ENCODE results near the gene NRIP3. TPM values are rescaled to one million over a fixed set of nuclear protein-coding genes. Genes with fewer than 3 reads are reported as not detected.
"Not testable (repeated sequence)": the region's sequence is repeated elsewhere in the genome, so short reads cannot be mapped to it uniquely, and the experiment has no call there.

The NRIP3 gene
- total RNA-seq, 1 donor from 2014 or later, result 2.7 TPM

GRCh38 chr11:8988329-8989234, 15.2 kb downstream of the NRIP3 start:
- Mint-ChIP-seq H3K27ac (ENCODE audit: unreplicated experiment) (no peak overlapping the region), H3K9me3 (ENCODE audit: unreplicated experiment) (no peaks in the 10 kb centered on the region), H3K4me1 (ENCODE audit: low read depth, unreplicated experiment) (no peaks in the 10 kb centered on the region), H3K36me3 (ENCODE audit: unreplicated experiment) (peaks cover 9% of the 10 kb centered on the region), H3K27me3 (ENCODE audit: unreplicated experiment) (peaks cover 2% of the 10 kb centered on the region), H3K4me3 (ENCODE audit: unreplicated experiment) (no peak overlapping the region)
- no peak for DNase-seq
- TF ChIP-seq, protein P1, sequence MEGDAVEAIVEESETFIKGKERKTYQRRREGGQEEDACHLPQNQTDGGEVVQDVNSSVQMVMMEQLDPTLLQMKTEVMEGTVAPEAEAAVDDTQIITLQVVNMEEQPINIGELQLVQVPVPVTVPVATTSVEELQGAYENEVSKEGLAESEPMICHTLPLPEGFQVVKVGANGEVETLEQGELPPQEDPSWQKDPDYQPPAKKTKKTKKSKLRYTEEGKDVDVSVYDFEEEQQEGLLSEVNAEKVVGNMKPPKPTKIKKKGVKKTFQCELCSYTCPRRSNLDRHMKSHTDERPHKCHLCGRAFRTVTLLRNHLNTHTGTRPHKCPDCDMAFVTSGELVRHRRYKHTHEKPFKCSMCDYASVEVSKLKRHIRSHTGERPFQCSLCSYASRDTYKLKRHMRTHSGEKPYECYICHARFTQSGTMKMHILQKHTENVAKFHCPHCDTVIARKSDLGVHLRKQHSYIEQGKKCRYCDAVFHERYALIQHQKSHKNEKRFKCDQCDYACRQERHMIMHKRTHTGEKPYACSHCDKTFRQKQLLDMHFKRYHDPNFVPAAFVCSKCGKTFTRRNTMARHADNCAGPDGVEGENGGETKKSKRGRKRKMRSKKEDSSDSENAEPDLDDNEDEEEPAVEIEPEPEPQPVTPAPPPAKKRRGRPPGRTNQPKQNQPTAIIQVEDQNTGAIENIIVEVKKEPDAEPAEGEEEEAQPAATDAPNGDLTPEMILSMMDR (IDR thresholded peaks at IDR 0.05; ENCODE audit: partially characterized antibody, unreplicated experiment), result no peak

- Mint-ChIP-seq H3K36me3 (ENCODE audit: unreplicated experiment) (peaks cover 9% of the 10 kb centered on the region), H3K27ac (ENCODE audit: unreplicated experiment) (no peak overlapping the region), H3K9me3 (ENCODE audit: unreplicated experiment) (no peaks in the 10 kb centered on the region), H3K27me3 (ENCODE audit: unreplicated experiment) (peaks cover 2% of the 10 kb centered on the region), H3K4me3 (ENCODE audit: unreplicated experiment) (no peak overlapping the region), H3K4me1 (ENCODE audit: low read depth, unreplicated experiment) (no peaks in the 10 kb centered on the region)
- TF ChIP-seq, protein P1 (IDR thresholded peaks at IDR 0.05; ENCODE audit: partially characterized antibody, unreplicated experiment), result no peak
- DNase-seq, result no peak
These were observed 16.4 kb downstream of the NRIP3 start for GRCh38 chr11:8987446-8987845.

GRCh38 chr11:8986772-8987171, 17.0 kb downstream of the NRIP3 start:
- not testable (repeated sequence) for H3K9me3 Mint-ChIP-seq (ENCODE audit: unreplicated experiment); DNase-seq; H3K27ac Mint-ChIP-seq (ENCODE audit: unreplicated experiment); H3K27me3 Mint-ChIP-seq (ENCODE audit: unreplicated experiment); H3K4me1 Mint-ChIP-seq (ENCODE audit: low read depth, unreplicated experiment); H3K4me3 Mint-ChIP-seq (ENCODE audit: unreplicated experiment); H3K36me3 Mint-ChIP-seq (ENCODE audit: unreplicated experiment)

DNA sequence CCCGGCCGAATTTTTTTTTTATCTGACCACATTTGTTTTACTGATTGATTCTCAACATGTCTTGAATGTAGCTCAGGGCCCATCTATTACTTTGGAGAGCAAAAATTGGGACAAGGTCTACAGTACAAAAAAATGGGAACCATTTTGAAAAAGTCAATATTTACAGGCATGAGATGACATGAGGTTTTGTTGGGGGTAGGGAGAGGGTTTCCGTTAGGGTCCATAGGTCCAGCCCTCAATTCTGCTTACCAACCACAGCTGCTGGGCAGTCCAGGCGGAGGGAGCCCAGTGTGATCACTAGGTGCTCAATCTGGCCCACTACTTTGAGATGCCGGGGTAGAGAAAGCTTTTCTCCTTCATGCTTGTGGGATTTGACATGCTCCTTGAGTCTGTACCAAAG, 18.3 kb downstream of the NRIP3 start:
- TF ChIP-seq, protein P1 (IDR thresholded peaks at IDR 0.05; ENCODE audit: partially characterized antibody, unreplicated experiment), result no peak
- H3K4me1 Mint-ChIP-seq (ENCODE audit: low read depth, unreplicated experiment), result no peaks in the 10 kb centered on the region
- peaks cover 2% of the 10 kb centered on the region for H3K27me3 Mint-ChIP-seq (ENCODE audit: unreplicated experiment)
- H3K27ac Mint-ChIP-seq (ENCODE audit: unreplicated experiment), result no peak overlapping the region
- H3K9me3 Mint-ChIP-seq (ENCODE audit: unreplicated experiment), result no peaks in the 10 kb centered on the region
- no peak for DNase-seq
- H3K36me3 Mint-ChIP-seq (ENCODE audit: unreplicated experiment), result peaks cover 9% of the 10 kb centered on the region
- H3K4me3 Mint-ChIP-seq (ENCODE audit: unreplicated experiment), result no peak overlapping the region

DNA sequence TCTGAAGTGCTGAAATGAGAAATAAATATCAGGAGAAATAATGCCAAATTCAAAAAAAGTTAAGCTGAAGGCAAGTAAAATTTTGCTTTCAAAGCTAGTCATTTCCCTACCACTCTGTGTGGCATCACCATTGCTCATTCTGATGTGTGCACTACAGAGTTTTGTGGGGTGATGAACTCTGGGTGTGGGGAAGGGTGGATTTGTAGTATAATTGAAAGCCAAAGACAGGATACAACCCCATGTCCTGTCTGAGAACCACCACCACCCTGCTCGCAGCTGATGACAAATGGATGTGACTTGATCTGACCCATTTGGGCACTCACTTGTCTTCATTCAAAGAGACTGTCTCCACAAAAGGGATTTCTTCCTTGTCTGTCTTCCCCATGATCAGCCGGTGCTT, 20.2 kb downstream of the NRIP3 start:
- H3K4me3 Mint-ChIP-seq (ENCODE audit: unreplicated experiment), result no peak overlapping the region
- DNase-seq, result no peak
- no peaks in the 10 kb centered on the region for H3K27me3 Mint-ChIP-seq (ENCODE audit: unreplicated experiment)
- TF ChIP-seq, protein P1 (IDR thresholded peaks at IDR 0.05; ENCODE audit: partially characterized antibody, unreplicated experiment), result no peak
- no peaks in the 10 kb centered on the region for H3K4me1 Mint-ChIP-seq (ENCODE audit: low read depth, unreplicated experiment)
- H3K9me3 Mint-ChIP-seq (ENCODE audit: unreplicated experiment), result no peaks in the 10 kb centered on the region
- H3K36me3 Mint-ChIP-seq (ENCODE audit: unreplicated experiment), result peaks cover 9% of the 10 kb centered on the region
- no peak overlapping the region for H3K27ac Mint-ChIP-seq (ENCODE audit: unreplicated experiment)

All from glutamatergic neuron (in vitro differentiated cells).